Activated CD8-positive, alpha-beta memory T cell treated with anti-CD3 and anti-CD28 coated beads for 1 hour (primary cell): ENCODE results near the gene WDR75.
A peak's percentile ranks its signal among the peaks of the same experiment; 100 is the strongest.
"Not testable (repeated sequence)": the region's sequence is repeated elsewhere in the genome, so short reads cannot be mapped to it uniquely, and the experiment has no call there.

ENCODE experiments used
- DNase-seq, 2 donors: peaks; one replicate each; pipeline ENCODE4 v3.0.0-alpha.2; 2020; ENCODE audit warnings: low read depth in 1 of 2; ENCODE audit errors: extremely low read depth in 1 of 2

WDR75 gene

DNA sequence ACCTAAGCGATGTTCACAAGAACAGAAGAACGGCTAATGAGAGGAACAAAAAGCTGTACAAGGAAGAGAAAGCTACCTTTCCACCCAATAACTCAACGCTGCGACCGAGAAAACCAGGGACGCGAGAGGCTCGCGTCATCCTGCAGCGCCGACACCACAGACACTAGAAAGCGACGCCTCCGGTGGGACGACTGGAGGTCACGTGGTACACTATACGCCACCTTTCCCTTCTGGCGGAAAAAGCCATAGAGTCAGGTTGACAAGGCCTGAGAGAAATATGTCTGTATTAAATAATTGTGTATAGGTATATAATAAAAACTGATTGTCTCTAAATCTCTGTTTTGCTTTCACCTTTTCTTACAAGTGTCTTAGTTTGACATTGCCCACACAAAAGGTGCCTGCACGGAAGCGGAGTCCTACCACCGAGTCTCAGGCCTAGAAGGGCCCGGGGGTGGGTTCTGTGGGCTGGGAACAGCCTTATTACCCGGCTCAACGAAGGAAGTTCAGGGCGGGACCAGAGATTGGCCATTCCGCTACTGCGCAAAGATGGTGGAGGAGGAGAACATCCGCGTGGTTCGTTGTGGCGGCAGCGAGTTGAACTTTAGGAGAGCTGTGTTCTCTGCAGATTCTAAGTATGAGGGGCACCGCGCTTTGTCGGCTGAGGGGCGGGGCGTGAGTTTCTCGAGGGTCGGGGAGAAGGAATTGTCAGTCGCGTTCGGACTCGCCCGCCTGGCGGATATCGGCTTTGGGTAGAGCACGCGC lies at the start of gene WDR75:
Gene WDR75, plus strand, starts transcription at position 528 of the 762 bp plus-strand sequence. Its CDS starts 19 bp downstream, at position 547.
- peak; percentile 79 to 87 for DNase-seq

DNA sequence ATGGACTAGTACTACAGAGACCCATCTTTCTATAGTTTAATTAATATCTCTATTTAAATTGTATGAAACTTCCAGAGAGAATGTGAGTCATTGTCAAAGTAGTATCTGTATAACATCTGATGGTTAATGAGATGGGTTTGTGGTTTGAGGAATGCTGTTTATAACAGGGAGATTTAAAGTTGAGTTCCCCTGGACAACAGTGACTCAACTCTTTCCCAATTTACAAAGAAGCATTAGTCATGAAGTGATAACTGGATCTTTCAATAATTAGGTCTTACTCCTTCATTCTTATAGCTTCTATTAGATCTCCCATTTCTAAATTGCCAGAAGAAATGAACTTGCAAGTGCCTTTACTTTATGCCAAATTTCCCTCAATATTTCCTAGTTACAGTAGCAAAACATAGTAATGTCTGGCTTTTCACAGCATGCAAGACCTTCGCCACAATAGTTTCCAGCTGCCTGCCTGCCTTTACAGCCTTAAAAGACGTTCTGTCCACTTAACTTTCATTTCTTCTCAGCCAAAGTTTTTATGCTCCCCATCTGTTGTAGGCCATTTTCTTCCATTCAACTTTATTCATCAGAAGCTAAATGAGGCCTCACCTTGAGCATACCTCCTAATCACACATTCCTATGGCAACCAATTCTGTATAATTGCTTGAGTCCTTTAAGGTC lies 47.7 kb upstream of the WDR75 start:
- no peak for DNase-seq

DNA sequence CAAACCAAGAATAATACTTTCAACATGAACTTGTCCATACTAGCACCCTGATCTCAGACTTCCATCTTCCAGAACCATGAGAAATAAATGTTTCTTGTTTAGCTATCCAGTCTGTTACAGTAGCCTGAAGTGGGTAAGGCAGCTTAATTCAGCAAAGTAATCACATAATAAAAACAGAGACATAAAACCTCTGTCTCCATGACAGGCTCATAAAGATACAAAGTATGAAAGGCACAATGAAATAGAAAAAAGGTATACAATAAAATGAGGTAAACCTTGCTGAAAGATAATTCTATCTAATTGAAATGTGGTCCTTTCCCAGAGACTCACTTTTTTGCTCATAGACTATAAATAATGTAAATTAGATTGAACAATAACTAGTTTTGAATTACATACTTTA lies 46.7 kb upstream of the WDR75 start:
- no peak for DNase-seq

DNA sequence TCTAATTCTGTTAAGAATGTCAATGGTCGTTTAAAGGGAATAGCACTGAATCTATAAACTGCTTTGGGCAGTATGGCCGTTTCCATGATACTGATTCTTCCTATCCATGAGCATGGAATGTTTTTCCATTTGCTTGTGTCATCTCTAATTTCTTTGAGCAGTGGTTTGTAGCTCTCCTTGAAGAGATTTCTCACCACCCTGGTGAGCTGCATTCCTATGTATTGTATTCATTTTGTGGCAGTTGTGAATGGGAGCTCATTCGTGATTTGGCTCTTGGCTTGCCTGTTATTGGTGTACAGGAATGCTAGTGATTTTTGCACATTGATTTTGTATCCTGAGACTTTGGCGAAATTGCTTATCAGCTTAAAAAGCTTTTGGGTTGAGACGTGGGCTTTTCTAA lies 38.3 kb upstream of the WDR75 start:
- no peak for DNase-seq

DNA sequence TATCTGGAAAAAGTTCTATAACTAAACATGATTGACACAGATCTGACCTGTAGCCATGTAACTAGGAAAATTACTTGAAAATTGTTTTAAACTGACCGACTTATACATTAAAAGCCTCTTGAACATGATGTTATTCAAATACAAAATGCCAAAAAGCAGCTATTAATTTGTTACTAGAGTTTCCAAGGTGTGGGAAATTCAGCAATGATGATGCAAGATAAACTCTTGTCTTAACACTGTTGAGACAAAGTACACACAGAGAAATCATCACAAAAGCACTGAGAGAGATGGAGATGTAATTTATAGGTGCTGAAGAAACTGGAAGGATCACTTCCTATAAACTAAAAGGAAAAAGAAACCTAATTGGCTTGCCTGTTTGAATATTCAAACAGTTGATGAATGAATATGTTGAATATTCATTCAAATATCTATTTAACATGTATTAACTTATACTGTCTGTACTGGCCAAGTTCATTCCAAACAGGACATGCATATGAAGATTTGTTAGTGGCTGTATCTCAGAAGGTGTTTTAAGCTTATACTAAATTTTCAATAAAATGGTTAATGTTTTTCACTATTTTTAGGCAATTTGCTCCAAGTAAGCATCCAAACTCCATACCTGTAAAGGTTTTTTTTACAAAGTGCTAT lies 34.6 kb upstream of the WDR75 start:
- no peak for DNase-seq

DNA sequence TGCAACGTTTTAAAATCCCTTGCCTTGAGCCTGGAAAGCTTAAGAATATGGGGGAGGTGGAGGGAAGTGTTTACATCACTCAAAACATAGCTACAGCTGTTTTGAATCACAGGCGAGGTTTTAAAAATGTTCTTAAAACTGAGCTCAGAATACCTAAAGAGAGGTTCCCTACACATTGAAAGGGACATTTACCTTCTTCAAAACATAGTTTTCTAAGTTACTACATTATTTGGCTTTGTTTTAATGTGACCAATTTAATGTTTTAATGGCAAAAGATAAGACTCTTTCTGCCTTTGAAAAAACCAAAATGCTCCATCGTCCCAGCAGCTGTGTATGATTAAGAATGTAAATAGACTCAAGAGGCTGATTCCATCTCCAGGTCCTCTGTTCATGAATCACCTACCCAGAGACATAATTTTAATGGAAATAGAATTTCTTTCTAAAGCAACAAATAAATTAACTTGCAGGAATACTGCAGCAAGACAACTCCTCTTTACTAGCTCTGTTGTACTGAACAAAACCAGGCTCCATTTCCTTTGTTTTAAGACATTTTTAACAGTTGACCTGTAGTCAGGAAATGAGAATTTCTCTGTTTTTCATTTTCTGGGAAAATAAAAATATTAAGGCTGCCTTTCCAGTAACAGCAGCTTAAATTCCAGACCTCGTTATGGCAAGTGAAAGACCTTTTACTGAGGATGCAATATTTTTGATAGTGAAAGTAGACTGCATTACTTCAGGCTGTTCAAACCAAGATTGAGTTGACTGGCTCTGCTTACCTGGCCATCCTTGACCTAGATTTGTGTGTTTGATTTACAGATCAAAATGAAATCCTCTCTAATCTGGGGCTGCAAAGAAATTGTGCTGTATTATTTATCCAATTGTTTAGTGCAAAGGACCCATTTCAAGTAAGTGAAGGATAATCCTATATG lies 33.7 kb upstream of the WDR75 start:
- DNase-seq, result no peak

DNA sequence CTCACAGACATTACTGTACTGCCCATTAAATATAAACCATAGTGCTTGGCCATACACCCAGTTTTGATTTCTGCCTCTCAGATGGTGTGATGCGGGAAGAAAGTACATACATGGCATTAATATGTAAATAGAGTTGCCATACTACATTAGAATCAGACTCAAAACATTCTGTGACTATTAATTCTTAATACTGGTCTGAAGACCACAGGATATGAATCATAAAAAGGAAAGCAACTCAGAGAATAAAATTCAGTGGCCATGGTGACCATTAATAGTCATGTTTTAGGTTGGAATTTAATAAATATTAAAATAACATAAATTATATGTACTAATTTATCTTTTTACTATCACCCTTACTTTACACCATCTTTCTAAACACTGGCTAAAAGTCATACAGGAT lies 33.0 kb upstream of the WDR75 start:
- DNase-seq, result no peak

DNA sequence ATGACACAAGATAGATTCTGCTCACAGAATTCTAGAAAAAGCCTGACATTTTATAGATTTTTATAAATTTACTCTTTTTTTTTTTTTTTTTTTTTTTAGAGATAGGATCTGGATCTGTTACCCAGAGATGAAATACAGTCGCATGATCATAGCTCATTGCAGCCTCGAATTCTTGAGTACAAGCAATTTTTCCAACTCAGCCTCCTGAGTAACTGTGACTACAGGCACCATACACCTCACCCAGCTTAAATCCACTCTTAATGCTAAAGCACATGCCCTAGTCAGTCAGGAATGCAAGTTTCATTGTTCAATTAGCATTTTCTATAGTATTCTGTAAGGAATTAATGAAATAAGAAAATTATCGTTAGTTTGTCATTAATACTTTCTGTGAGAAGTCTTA lies 32.1 kb upstream of the WDR75 start:
- no peak for DNase-seq

DNA sequence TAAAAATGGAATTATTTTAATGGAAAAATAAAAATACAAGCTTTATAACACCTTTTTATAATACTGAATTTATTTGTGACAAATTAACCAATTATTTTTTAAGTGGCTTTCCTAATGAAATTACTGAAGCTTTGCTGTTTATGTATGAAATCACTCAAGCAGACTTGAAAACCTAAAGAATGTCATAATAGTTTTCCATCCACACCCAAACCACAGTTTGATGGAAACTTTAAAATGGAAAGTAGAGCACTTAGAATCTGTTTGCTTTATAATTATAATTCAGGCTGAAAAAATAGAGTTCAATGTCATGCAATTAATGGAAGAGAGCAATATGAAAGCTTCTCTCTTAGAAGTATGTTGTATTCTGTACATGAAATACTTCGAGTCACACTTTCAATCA lies 31.6 kb upstream of the WDR75 start:
- no peak for DNase-seq

DNA sequence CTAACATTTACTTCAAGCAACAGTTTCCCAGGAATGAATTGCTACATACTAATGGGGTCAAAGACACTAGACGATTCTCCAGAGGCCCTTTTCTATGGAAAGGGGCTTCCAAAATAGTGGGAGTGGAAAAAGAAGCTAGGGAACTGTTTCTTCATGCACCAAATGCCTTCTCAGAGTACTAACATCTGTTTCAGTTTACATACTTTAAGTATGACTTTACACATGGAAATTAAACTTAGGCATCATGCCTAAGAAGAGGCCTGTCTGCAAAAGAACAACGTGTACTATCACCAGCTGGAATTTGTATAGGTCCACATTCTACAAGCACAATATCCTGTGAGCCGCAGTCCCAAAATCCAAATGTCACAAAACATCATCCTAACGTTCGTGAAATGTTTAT lies 29.4 kb upstream of the WDR75 start:
- DNase-seq, result no peak

DNA sequence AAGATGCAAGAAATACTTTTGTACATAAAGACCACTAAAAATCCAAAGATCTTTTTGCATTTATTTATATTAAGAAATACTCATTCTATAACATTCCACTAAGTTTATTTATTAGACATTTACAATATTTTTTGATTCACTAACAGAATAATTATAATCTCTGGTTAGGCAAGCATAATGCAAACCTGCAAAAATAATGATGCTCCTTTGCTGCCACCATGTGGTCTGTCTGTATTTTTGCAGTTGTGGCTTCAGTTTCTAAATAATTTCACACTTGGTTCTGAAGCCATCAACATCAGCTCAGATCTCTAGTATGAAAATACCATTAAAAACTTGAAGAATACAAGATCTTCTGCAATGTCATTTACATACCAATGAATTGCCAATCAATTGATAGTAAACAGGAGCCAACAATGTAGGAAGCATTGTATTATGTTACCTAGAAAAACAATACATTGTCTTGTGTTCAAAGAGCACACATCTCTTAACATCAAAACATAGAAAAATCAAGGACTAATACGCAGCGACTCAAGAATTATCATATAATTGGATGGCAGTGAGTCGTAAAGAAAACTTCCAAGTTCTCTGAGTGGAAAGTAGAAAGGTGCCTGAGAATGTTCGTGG lies 28.8 kb upstream of the WDR75 start:
- no peak for DNase-seq

DNA sequence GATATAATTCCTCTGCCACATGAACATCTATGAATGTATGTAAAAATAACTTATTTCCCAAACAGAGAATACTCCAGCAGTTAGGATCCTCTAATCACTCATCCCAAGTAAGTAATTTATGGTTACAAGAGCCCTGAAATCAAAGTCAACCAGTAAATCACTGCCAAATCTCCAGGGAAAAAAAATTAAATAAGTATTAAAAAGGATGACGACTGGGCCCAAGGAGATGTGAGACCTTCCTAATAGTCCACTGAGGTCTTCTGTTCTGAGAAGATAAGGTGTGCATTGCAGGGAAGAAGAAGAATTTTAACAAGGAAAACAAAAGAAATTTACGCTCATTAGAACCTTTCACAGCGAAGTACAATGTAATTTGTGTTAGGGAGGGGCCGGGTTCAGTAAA lies 28.0 kb upstream of the WDR75 start:
- no peak for DNase-seq

DNA sequence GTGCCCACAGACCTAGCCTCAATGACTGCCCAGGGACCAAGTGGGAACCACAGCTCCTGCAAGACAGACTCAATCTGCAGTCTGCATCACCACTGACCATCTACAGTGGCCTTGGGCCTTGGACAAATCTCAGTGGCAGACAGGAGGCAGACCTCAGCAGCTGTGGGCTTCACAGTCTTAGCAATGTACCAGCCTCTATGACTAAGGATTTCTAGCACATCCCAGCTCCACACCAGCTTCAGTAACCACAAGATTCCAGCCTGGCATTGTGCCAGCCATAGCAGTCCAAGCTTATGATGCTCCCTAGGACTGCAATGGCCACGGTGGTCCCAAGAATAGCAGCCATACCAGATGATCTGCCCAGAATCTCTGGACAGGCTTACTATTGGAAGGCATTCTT lies 19.6 kb upstream of the WDR75 start:
- no peak for DNase-seq

DNA sequence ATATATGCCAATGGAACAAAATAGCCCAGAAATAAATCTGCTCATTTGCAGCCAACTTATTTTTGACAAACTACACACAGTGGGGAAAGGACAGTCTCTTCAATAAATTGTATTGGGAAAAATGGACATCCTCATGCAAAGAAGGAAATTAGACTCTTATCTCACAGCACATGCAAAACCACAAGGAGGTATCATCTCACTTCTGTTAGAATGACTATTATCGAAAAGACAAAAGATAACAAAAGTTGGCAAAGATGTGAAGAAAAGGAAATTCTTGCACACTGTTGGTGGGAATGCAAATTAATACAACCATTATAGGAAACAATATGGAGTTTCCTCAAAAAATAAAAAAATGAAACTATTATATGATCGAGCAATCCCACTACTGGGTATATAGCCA lies 16.3 kb upstream of the WDR75 start:
- DNase-seq, result no peak

DNA sequence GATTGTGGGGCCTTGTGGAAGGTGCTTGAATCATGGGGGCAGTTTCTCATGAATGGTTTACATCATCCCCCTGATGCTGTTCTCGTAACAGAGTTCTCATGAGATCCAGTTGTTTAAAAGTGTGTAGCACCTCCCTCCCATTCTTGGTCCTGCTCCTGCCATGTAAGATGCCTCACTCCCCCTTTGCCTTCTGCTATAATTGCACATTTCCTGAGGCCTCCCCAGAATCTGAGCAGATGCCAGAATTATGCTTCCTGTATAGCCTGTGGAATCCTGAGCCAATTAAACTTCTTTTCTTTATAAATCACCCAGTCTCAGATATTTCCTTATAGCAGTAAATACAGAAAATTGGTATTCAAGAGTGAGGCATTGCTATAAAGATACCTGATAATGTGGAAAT lies 15.6 kb upstream of the WDR75 start:
- no peak for DNase-seq

DNA sequence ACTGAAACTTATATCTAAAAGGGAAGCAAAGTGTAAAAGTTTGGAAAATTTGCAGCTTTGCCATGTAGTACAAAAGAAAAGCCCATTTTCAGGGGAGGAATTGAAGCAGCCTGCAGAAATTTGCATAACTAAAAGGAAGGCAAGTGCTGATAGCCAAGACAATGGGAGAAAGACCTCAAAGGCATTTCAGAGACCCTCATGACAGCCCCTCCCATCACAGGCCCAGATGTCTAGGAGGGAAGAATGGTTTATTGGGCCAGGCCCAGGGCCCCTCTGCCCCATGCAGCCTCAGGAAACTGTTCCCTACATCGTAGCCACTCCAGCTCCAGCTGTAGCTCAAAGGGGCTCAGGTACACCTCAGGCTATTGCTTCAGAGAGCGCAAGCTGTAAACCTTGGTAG lies 14.4 kb upstream of the WDR75 start:
- DNase-seq, result no peak

DNA sequence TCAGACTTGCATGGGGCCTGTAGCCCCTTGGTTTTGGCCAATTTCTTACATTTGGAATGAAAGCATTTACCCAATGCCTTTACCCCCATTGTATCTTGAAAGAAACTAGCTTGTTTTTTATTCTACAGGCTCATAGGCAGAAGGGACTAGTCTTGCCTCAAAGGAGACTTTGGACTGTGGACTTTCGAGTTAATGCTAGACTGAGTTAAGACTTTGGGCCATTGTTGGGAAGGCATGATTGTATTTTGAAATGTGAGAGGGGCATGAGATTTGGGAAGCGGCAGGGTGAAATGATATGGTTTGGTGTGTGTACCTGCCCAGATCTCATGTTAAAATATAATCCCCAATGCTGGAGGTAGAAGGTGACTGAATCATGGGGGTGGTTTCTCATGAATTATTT lies 13.4 kb upstream of the WDR75 start:
- DNase-seq, result no peak

DNA sequence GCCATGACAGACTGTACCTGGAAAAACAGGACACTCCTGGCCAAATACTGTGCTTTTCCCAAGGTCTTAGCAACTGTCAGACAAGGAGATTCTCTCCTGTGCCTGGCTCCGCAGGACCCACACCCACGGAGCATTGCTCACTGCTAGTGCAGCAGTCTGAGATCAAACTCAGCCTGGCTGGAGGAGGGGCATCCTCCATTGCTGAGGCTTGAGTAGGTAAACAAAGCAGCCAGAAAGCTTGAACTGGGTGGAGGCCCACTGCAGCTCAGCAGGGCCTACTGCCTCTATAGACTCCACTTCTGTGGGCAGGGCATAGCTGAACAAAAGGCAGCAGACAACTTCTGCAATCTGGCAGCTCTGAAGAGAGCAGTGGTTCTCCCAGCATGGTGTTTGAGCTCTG lies 10.8 kb upstream of the WDR75 start:
- DNase-seq, result not testable (repeated sequence)

DNA sequence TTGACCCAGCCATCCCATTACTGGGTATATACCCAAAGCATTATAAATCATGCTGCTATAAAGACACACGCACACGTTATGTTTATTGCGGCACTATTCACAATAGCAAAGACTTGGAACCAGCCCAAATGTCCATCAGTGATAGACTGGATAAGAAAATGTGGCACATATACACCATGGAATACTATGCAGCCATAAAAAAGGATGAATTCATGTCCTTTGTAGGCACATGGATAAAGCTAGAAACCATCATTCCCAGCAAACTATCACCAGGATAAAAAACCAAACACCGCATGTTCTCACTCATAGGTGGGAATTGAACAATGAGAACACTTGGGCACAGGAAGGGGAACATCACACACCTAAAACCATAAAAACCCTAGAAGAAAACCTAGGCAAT lies 5.5 kb upstream of the WDR75 start:
- DNase-seq, result not testable (repeated sequence)

DNA sequence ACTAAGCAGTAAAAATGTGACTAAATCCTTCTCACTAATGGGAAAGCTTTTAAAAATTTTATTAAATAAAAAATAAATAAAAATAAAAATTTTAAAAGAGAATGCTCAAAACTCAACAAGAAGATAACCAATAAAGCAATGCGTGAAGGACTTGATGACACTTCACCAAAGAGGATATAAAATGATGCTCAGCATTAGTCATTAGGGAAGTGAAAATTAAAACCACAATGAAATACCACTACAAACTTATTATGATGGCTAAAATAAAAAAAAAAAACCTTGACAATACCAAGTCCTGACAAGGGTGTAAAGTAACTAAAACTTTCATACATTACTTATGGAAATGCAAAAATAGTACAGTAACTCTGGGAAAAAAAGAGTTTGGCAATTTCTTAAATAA lies 3.3 kb upstream of the WDR75 start:
- DNase-seq, result no peak

DNA sequence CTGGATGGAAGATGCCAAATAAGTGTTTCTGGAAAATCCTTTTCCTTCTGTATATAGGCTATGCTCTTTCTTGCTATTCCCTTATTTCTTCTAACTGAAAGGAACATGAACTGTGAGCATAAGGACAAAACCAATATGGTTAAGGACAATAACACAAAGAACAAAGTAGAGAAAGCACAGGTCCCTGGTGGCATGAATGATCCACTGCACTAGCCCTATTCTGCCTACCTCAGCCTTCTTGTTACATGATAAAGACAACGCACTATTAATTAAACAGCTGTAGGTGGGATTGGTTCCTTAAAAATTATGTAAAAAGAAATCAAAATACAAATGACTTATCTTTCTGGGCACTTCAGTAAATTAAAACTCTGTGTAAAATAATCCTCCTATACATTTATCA lies 1.9 kb upstream of the WDR75 start:
- no peak for DNase-seq
